GM21390 (cell line): ENCODE measurements around the gene C2orf49.

Source experiments
- ATAC-seq: cut with Tn5 transposase; IDR thresholded peaks from one replicate; pipeline ENCODE4 v1.9.1; 2021; ENCODE audit not compliant: unreplicated experiment

C2orf49 gene

DNA sequence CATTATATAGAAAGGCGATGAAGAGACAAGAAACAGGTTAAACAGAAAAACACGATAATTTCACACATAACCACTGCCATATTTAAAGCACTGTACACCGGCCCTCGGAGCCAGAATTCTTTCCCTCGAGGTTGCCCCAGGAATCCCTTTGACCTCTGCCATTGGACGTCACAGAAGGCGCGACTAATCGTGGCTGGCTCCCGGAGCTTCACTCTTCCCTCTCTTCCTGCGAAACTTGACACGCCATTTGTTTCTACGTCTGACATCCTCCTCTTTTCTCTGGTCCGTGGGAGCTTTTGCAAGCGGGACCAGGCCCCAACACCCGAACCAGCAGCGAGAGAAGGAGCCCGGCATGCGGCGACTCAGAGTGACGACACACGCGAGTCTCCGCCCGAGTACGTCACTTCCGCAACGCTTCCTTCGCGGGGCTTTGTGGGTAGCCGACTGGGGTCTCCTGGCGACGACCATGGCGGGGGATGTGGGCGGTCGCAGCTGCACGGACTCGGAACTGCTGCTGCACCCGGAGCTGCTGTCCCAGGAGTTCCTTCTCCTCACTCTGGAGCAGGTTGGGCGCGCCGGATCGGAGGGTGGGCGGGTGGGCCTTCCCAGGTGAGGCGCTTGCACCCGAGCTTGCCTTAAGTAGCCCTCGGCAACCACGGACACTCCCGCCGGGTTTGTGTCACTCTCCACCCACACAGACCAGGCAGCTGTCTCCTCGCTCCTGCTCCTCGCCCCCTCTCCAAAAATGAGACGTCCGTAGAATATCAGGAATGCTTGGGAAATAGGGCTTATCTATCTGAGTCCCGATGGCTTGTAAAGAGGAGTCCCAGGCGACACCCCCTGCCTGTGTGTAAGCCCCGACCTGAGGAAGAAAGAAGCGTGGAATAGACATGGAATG lies at the start of gene C2orf49:
Gene C2orf49 (plus strand): TSS at position 419 of the 898 bp plus-strand sequence. CDS start 48 bp downstream, at position 467.
- peak; percentile 89 for ATAC-seq

DNA sequence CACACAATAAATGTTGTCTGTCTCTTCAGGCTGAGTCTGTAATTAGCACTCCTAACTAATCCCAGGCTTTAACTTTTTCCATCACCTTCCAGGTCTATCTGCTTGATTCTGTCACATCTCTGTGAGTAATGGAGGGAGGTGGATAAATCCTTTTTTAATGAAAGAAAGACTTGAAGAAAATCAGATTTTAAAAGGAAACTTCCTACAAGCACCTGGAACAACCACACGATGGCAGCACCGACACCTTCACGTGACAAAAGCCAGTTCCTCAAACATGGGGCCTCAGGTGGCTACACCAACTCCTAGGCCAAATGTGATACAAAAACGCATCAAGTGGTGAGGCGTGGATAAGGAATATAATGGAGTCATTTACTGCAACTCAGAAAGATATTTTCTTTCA lies 49.6 kb upstream of the C2orf49 start:
- ATAC-seq: no peak

DNA sequence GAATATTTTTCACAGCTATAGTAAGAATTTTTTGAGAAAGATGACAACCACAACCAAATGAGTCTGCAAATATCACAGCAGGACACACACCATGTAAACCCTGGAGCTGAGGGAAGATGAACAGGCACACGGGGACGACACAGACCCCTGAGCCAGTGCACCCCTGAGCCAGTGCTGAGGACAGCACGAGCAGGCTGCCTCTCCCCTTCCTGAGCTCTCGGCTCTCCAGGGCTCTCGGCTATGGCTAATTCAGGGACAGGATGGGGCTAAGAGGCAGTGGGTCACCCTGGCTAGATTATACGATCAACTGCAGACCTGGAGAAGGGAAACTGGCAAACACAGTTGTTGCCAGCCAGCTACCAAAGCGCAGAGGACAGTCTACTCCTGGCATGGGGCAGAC lies 49.2 kb upstream of the C2orf49 start:
- ATAC-seq: no peak

DNA sequence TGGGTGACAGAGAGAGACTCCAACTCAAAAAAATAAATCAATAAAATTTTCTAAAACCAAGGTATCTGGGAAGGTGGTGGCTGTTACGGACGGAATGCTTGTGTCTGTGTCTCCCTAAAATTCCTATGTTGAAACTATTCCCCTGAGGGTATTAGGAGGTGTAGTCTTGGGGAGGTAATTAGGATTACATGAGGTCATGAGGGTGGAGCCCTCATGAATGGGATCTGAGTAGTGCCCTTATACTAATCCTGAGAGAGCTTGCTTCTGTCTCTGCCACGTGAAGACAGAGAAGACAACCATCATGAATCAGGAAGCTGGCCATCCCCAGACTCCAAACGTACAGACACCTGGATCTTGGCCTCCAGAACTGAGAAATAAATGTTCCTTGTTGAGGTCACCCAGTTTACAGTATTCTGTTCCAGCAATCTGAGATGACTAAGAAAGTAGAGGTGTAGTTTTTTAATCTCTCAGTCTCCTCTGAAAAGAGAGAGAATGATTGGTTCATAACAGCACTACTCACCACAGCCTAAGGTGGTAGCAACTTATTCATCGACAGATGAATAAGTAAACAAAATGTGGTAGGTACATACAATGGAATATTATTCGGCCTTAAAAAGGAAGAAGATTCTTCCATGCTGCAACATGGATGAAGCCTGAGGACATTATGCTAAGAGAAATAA lies 46.2 kb upstream of the C2orf49 start:
- ATAC-seq: no peak

DNA sequence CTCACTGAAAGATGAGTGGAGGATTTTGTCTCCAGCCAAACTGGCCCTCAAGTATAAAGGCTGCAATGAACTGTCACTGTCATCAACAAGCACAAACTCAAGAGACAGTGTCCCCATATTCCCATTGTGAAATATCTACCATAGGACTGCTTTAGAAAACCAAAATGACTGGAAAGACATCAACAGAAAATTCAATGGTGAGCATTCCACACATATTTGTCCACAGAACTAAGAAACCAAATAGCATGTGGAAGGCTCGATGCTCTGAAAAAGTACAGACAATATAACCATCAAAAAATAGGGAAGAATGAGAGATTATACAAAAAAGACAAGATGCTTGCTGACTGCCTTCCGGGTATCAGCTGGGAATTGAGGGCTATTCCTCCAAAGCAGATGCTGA lies 45.4 kb upstream of the C2orf49 start:
- ATAC-seq: no peak

DNA sequence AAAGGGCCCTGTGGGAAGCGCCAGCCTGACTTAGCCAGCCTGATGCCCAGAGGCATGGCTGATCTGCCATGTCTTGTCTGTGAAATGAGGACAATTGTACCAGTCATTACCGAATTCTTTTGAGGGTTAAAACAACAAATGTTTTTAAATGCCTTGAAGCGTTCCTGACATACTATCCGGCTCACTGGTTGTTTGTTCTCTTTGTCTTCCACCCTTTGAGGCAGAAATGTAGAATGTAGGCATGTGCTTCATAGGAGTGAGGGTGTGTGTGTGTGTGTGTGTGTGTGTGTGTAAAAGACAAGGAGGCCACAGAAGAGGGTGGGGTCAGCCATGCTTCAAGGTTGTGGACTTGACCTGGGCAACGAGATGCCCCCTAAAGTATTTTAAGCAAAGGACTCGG lies 43.3 kb upstream of the C2orf49 start:
- no peak for ATAC-seq

DNA sequence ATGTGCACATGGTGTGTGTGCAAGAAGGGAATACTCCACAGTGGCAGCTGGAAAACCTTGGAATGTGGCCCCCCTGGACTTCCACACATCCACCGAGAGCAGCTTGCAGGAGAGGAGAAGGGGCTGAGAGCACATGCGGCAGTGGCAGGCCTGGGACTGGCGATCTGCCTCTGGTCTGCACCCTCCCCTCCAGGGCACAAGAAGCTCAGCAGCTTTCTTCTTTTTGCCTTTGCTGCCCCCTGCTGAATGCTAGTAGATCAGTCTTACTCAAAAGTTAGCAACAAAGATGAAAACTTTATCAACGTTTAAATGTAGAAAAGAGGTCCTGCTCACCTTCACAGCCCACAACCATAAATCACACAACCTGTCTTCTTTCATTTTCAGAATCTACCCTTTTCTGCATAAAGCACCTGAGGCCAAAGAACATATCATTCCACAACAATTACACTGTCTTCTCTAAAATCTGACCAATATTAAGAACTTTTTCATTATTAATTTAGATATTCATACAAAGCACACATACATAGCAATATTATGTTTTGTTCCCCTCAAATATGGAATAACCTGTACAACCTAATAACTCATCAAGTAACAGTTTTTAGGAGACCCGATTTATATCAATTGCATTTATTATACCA lies 42.4 kb upstream of the C2orf49 start:
- no peak for ATAC-seq

DNA sequence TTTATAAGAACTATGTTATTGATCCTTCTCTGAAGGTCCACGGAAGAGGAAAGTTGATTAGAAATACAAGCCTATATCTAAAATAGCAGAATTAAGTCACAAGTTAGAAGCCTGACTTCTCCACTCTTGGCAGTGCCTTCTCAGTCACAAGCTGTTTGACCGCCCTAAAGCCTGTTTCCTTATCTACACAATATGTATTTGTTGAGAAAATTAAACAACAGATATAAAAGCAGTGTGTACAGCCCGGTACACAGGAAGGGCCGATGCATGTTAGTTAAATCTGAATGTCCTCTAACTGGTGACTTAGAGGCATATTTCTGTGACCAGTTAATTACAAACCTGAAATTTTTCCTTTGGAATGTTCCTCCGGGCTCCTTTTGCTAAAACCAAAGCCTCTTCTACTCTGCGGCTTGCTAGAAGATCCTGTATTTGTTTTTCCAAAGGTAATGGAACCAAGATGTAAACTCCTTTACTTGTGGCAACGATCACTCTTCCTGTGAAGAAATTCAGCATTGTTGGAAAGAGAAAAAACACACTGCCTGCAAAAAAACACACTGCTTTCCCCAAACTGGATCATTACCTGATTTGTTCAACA lies 41.2 kb upstream of the C2orf49 start:
- ATAC-seq: no peak

DNA sequence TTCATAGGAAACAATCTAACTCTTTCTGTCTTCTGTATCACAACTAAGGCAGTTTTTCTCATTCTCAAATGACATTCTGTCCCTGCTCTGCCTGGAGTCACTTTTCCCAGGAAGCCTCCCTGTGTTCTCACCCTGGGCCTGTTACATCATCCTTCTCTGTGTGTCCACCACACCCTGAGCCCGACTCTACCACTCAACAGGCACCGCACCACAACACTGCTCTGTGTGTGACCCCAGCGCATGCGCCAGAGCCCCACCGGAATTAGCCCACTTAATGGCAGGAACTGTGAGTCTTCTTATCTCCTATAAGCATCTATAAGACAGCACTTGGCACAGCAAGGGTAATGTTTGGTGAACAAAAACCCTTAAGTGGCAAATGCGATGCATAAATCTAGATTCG lies 40.1 kb upstream of the C2orf49 start:
- no peak for ATAC-seq

DNA sequence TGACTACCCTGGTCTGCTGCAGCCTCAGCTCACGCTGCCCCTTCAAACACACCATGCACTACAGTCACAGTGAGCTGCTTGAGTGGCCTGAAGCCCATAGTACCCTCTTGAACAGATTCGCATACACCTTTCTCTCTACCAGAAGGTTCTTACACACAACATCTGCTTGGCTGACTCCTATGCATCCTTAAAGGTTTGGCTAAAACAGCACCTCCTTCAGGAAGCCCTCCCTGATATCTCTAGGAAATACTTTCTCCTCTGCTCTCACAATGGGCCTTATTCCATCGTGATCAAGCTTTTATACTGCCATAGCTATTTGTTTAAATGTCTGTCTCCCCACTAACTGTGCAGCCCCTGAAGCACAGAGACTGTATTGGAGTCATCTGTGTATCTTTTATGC lies 39.3 kb upstream of the C2orf49 start:
- no peak for ATAC-seq

DNA sequence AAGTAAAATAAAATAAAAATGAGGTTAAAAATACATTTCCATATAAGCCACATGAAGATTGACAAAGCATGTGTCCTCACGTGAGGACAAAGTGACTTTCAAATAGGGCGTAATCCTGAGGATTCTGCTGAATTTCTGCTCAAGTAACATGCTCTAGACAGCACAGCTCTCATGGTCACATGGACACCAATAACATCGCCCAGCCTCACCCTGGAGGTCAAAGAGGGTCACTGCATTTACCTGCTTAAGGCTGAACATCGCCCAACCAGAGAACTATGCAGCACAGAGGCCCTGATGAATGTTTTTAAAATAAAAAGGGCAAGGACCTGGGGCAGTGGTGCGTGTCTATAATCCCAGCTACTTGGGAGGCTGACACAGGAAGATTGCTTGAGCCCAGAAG lies 38.0 kb upstream of the C2orf49 start:
- no peak for ATAC-seq

DNA sequence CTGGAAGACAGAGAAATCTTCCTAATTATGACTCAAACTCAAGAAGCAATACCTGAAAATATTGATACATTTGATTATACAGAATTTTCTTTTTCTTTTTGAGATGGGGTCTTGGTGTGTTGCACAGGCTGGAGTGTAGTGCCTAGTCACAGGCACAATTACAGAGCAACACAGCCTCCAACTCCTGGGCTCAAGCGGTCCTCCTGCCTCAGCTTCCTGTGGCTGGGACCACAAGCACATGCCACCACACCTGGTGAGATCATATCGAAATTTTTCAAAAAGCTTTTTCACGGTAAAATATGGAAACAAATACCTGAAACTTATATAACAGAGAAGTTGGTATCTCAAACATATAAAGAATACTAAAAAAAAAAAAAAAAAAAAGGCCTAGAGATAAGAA lies 35.7 kb upstream of the C2orf49 start:
- no peak for ATAC-seq

DNA sequence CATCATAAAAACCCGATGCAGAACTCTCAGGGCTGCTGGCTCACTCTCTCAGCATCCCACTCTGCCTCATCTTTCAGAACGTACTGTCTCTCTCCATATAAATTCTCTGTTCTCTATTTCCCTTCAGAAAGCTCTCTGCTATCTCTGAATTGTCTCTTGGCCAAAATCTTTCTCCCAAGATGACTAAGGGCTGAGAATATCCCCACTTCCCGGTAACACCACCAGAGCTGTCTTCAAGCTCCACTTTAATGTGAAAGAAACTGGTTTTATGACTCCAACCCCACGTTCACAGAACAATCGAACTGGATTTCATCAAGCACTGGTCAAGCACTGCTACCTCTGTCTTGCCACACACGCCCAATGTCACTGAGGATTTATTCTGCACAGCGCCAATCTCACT lies 30.2 kb upstream of the C2orf49 start:
- no peak for ATAC-seq

DNA sequence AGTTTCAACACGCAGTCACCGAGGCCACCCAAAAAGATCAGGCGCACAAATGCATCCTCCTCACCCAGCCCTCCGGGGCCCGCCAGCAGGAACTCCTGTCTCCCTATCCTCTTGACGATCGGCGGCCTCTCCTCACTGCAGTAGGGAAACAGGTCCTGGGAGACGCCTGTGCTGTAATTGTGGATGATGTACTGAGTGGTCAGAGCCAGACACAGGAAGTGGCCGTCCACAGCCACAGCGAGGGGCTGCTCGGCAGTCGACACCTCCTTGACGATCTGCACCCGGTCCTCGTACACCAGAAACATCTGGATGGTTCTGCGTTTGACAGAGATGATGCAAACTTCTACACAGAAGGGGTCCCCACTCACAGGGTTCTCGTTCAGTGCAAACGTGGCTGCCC lies 29.8 kb upstream of the C2orf49 start:
- ATAC-seq: no peak

DNA sequence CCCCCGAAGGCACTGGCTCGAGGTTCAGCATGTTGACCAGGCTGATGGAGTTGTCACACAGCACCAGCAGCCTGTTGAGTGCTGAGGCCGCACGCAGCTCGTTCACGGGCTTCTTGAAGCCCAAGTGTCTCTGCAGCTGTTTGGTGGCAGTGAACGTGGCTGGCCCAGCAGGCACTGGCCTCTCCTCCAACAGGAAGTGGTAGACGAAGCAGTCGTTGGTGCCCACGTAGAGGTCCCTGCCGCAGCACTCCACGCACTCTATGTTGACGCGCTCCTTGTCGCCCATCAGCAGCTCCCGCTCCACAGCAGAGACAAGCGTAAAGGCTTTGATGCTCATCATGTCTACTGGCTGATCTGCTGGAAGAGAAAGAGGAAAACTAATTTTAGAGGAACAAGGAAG lies 29.4 kb upstream of the C2orf49 start:
- ATAC-seq: no peak

DNA sequence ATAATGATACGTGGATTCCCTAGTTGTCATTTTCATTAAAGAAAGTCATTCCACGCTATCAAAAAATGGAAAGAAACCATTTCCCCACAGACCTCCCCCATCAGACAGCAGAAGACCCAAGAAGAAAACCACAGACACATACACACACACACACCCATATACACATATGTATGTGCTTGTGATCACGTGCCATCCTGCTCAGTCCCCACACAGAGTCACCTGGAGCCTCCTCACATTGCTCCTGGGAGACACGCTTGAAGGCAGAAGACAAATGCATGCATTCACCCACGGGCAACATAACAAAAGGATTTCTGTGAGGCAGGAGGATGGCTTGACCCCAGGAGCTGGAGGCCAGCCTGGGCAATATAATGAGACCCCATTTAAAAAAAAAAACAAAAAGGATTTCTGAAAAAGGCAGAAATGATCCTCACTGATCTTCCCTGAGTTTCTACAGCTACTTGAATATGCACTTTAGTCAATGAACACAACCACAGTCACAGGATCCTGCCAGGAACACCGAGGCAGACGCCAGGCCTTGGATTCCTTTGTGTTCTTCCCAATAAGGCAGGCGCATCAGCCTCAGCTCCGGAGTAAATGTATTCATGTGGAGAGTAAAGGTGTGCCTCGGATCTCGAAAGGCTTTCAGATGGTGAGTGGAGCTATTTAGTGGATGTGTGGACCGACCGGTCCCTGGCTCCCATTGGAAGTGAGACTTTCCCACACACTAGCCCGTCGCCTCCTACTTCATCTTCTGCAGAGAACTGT lies 28.8 kb upstream of the C2orf49 start:
- no peak for ATAC-seq

DNA sequence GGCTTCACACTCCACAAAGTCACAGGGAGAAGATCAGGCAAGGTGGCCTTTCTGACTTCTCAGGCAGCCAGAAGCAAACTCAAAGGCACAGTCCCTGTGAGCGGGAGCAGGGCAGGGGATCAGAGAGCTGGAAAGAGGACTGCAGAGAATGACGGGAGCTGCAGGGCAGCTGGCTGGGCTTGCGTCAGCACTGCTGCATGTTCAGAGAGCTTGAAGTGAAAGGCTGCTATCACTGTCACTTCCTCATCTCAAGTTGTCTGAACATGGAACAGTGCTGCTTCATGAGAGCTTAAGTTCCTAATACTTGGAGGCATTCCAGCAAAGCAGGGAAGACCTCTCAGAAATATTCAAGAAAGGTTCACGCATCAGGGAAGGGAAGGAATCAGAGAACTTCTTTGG lies 28.2 kb upstream of the C2orf49 start:
- no peak for ATAC-seq

DNA sequence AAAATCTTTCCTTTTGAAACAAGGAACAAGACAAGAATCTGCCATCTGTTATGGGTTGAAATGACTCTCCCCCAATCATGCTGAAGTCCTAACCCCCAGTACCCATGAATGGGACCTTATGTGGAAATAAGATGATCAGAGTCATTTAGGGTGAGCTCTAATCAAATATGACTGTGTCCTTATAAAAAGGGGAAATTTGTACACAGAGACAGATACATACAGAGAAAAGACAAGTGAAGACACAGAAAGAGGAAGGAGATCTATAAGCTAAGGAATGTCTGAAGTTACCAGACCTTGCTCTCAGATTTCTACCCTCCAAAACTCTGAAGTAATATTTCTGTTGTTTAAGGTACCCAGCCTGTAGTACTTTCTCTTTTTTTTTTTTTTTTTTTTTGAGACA lies 23.5 kb upstream of the C2orf49 start:
- ATAC-seq: no peak

DNA sequence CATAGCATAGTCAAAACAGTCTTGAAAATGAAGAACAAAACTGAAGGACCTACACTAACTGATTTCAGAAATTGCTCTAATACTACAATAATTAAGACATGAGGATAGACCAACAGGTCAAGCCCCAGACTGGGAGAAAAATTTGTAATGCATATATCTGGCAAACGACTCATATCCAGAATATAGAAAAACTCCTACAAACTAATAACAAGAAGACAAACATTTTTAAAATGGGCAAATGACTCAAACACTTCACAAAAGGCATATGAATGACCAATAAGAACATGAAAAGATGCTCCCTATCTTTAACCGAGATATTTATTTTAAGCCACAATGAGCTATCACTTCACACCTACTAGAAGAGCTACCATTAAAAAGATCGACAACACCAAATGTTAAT lies 22.0 kb upstream of the C2orf49 start:
- ATAC-seq: peak; percentile 68

DNA sequence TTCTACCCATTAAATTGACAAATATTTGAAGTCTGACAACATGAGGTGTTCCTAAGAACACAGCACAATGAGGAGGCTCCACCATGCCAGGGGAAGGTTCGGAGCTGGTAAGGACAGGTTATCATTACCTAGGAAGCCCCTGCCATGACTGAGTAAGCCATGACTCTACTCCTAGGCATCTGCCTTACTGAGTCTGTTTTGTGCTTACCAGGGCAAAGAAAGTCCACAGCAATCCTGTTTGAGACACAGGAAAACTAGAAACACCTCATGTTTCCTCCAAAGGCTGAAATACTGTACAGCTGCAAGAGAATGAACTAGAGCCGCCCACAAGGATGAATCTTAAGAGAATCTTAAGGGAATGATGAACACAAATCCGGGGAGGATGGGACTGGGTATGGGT lies 19.4 kb upstream of the C2orf49 start:
- ATAC-seq: no peak

DNA sequence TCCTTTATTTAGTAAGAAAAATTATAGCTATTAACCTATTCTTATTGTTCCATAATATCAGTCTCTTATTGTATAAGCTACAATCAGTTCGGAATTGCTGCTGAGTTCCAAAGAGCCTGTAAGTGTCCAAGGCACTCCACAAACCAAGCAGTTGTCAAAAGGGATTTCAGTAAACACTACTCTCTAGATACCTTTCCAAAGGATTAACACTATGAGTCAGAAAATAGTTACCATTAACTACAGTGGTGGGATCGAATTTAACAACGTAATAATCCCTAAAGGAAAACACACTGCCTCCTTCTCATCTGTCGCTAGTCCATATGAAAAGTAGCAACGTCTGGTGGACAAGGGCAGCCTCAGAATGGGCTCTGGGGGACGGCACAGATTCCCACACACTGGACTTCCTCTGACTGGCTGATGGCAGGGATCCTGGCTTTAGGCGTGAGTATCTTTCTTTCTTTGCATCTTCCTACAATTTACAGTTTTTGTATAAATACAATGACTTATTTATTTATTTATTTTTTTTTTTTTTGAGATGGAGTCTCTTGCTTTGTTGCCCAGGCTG lies 16.6 kb upstream of the C2orf49 start:
- ATAC-seq: no peak
